Endothelial cell of umbilical vein (primary cell): Measurements from ENCODE around the gene HK1. TPM values are rescaled to one million over a fixed set of nuclear protein-coding genes. Genes with fewer than 3 reads are reported as not detected.
"Not testable (repeated sequence)": the region's sequence is repeated elsewhere in the genome, so short reads cannot be mapped to it uniquely, and the experiment has no call there.

ENCODE experiments used
- BruUV-seq: library from RNA; stranded (reverse); fragments of 400-500 nt; replicated peaks from 2 replicates; lab custom pipeline; 2021; lab: Mats Ljungman, UMichigan
- CTCF ChIA-PET: fragments of 300-600, 350-600 bp; sonication (Branson Sonifier 250); formaldehyde crosslinking; loops from one replicate; lab custom pipeline; 2021; ENCODE audit warnings: antibody characterized with exemption, inconsistent platforms; lab: Charles Lee
- POLR2A ChIA-PET: fragments of 300-600, 350-600 bp; sonication (Branson Sonifier 250); formaldehyde crosslinking; loops from one replicate; lab custom pipeline; 2021; ENCODE audit warnings: antibody characterized with exemption, inconsistent platforms; lab: Charles Lee
- DNase-seq: peaks from one replicate; pipeline ENCODE4 v3.0.0-alpha.2; 2011; ENCODE audit warnings: low read depth, low spot score
- FAIRE-seq: peaks from 2 replicates; lab custom pipeline; 2011; peaks lifted over from hg19 to GRCh38; lab: Jason Lieb, UNC
- H2AFZ ChIP-seq: 2 replicates; pipeline ENCODE4 v1.6.0; 2012; ENCODE audit warnings: low read depth, low read length, control low read depth, inconsistent platforms
- H3K27ac ChIP-seq: 2 replicates; pipeline ENCODE4 v1.5.1; 2011; ENCODE audit warnings: low read depth, mild to moderate bottlenecking, control low read depth, low read length, moderate library complexity; ENCODE audit not compliant: insufficient read depth
- H3K27me3 ChIP-seq, 2 experiments: 2 replicates each; pipeline versions ENCODE4 v1.6.0 to v1.6.1; 2011; ENCODE audit warnings: low read length in 2 of 2, mixed read lengths in 1 of 2; ENCODE audit not compliant: control insufficient read depth in 2 of 2, insufficient read depth in 2 of 2
- H3K36me3 ChIP-seq, 2 experiments: 2 replicates in 1 of 2; 3 replicates in 1 of 2; pipeline ENCODE4 v1.5.1; 2011; ENCODE audit warnings: low read length in 2 of 2, mild to moderate bottlenecking in 1 of 2, moderate library complexity in 1 of 2; ENCODE audit not compliant: control insufficient read depth in 2 of 2, insufficient read depth in 2 of 2; ENCODE audit errors: extremely low read depth in 1 of 2
- H3K4me1 ChIP-seq: 3 replicates; pipeline ENCODE4 v1.5.1; 2011; ENCODE audit warnings: mild to moderate bottlenecking, low read length; ENCODE audit not compliant: control insufficient read depth, insufficient read depth; ENCODE audit errors: extremely low read depth
- H3K4me2 ChIP-seq: 2 replicates; pipeline ENCODE4 v1.6.1; 2011; ENCODE audit warnings: low read length, control low read depth, mixed read lengths; ENCODE audit not compliant: insufficient read depth
- H3K4me3 ChIP-seq, 3 experiments: fragments of 200-600 bp in 1 of 3; sonication (generic), shearing (Covaris generic) in 1 of 3; replicated peaks in 1 of 3; 2 replicates each; pipeline ENCODE4 v1.5.1; 2011 to 2016; ENCODE audit warnings: control low read depth in 3 of 3, low read length in 3 of 3, mild to moderate bottlenecking in 2 of 3, inconsistent platforms in 1 of 3, low read depth in 1 of 3, moderate library complexity in 1 of 3; ENCODE audit not compliant: insufficient read depth in 1 of 3
- H3K79me2 ChIP-seq: 2 replicates; pipeline ENCODE4 v1.6.0; 2012; ENCODE audit warnings: low read length, inconsistent platforms; ENCODE audit not compliant: control insufficient read depth, insufficient read depth
- H3K9ac ChIP-seq: replicated peaks from 2 replicates; pipeline ENCODE3; 2011; ENCODE audit warnings: low read length, control low read depth; ENCODE audit not compliant: insufficient read depth; ENCODE audit errors: extremely low read depth
- H3K9me1 ChIP-seq: replicated peaks from 3 replicates; pipeline ENCODE4 v1.6.0; 2011; ENCODE audit warnings: mild to moderate bottlenecking, low read length; ENCODE audit not compliant: control insufficient read depth, insufficient read depth; ENCODE audit errors: extremely low read depth
- H3K9me3 ChIP-seq: replicated peaks from 2 replicates; pipeline ENCODE4 v1.5.1; 2012; ENCODE audit warnings: low read length, inconsistent platforms; ENCODE audit not compliant: control insufficient read depth, insufficient read depth
- H4K20me1 ChIP-seq: replicated peaks from 2 replicates; pipeline ENCODE3; 2011; ENCODE audit warnings: mild to moderate bottlenecking, low read length; ENCODE audit not compliant: control insufficient read depth, insufficient read depth; ENCODE audit errors: extremely low read depth
- EZH2 ChIP-seq: IDR thresholded peaks from 2 replicates; pipeline ENCODE4 v1.6.1; 2012; ENCODE audit warnings: borderline replicate concordance, low read depth, mild to moderate bottlenecking, moderate library complexity, low read length, inconsistent platforms; ENCODE audit not compliant: severe bottlenecking
- FOS ChIP-seq: IDR thresholded peaks from 2 replicates; pipeline ENCODE4 v1.6.1; 2011; ENCODE audit warnings: mild to moderate bottlenecking, low read length, moderate library complexity, borderline replicate concordance; ENCODE audit not compliant: insufficient read depth
- GATA2 ChIP-seq: IDR thresholded peaks from 2 replicates; pipeline ENCODE4 v1.7.0; 2011; ENCODE audit warnings: low read depth, mild to moderate bottlenecking, moderate library complexity, mixed read lengths, low read length; ENCODE audit not compliant: insufficient read length, insufficient read depth
- JUN ChIP-seq: IDR thresholded peaks from 2 replicates; pipeline ENCODE4 v1.6.1; 2011; ENCODE audit warnings: borderline replicate concordance, low read depth; ENCODE audit not compliant: insufficient read length, insufficient read depth
- MAX ChIP-seq: IDR thresholded peaks from 2 replicates; pipeline ENCODE4 v1.6.1; 2011; ENCODE audit not compliant: insufficient read depth, insufficient read length
- MYC ChIP-seq: IDR thresholded peaks from one replicate; pipeline ENCODE4 v1.6.1; 2011; ENCODE audit warnings: mild to moderate bottlenecking, low read depth, low read length
- POLR2A ChIP-seq: IDR thresholded peaks from 2 replicates; pipeline ENCODE4 v1.6.1; 2012; ENCODE audit warnings: low read depth, mild to moderate bottlenecking, control low read depth, low read length
- POLR2AphosphoS5 ChIP-seq: IDR thresholded peaks from 2 replicates; pipeline ENCODE4 v1.6.1; 2012; ENCODE audit warnings: low read depth, mild to moderate bottlenecking, control low read depth, low read length, moderate library complexity; ENCODE audit not compliant: insufficient read depth
- dilution Hi-C: fragments of 300-500 bp; cut with MboI; formaldehyde crosslinking; loops from one replicate; pipeline ENCODE4 v1.15.0; 2019; ENCODE audit warnings: low sequenced_read_pairs; ENCODE audit not compliant: extremely low pct_ligation_motif_present
- intact Hi-C: fragments of 100-400 bp; cut with micrococcal nuclease; formaldehyde crosslinking; loops from one replicate; pipeline ENCODE4 v1.10.0; 2022
- polyA plus RNA-seq, 4 experiments: library from polyadenylated mRNA; depleted of rRNA in 3 of 4; stranded (reverse) in 3 of 4; unstranded in 1 of 4; fragments of >200 nt; gene quantifications; 2 replicates each; pipeline versions ENCODE4 v1.2.1 to v1.2.3, GENCODE V29; 2011 to 2012; ENCODE audit warnings: missing spikeins in 1 of 4
- total RNA-seq: library from RNA; stranded (reverse); gene quantifications from 2 replicates; pipeline ENCODE4 v1.2.3, GENCODE V29; 2021
- TF ChIP-seq, protein P1 (sequence below), 2 donors: IDR thresholded peaks; 1 replicate in 1 of 2; 2 replicates in 1 of 2; pipeline ENCODE4 v1.5.1; 2011; ENCODE audit warnings: low read length in 2 of 2, mild to moderate bottlenecking in 2 of 2, moderate library complexity in 2 of 2, control low read depth in 1 of 2, inconsistent platforms in 1 of 2, low read depth in 1 of 2; ENCODE audit not compliant: insufficient read depth in 1 of 2; ENCODE audit errors: extremely low read depth in 1 of 2

HK1 gene
- total and polyA plus RNA-seq, 2 donors (not counting 3 experiments of a cell fraction or from before 2014, with no cell fraction given) = 50.8 to 121 TPM

GRCh38 chr10:69333205-69333604, 54.9 kb downstream of the HK1 start:
- ChIA-PET CTCF (interaction anchor here (0.9 to 2.0 kb wide), 6 partner anchors 12 to 99 kb away, joined by 3 to 7 read pairs (median 4); no protein-coding TSS in a partner anchor), POLR2A (interaction anchor here (0.6 kb wide), 1 partner anchor 10 kb away, joined by 5 read pairs; no protein-coding TSS in a partner anchor)
- Histone ChIP-seq H3K9me1 (no peaks in the 10 kb centered on the region), H2AFZ (no peak overlapping the region), H3K4me3 (no peak overlapping the region), H3K79me2 (peaks cover 87% of the 10 kb centered on the region), H3K9ac (no peak overlapping the region), H4K20me1 (no peaks in the 10 kb centered on the region), H3K27me3 (no peaks in the 10 kb centered on the region), H3K4me1 (peaks cover 19% of the 10 kb centered on the region), H3K36me3 (no peaks in the 10 kb centered on the region), H3K9me3 (no peaks in the 10 kb centered on the region), H3K4me2 (no peak overlapping the region), H3K27ac (no peak overlapping the region)
- intact Hi-C loops (no loop called here), dilution Hi-C loops (no loop called here)
- DNase-seq (no peak), FAIRE-seq (no peak)
- no TSS peak for BruUV-seq
- TF ChIP-seq EZH2 (no peak), JUN (no peak), POLR2A (no peak), GATA2 (no peak), MAX (no peak), MYC (no peak), FOS (no peak), POLR2AphosphoS5 (no peak)
- TF ChIP-seq, protein P1, sequence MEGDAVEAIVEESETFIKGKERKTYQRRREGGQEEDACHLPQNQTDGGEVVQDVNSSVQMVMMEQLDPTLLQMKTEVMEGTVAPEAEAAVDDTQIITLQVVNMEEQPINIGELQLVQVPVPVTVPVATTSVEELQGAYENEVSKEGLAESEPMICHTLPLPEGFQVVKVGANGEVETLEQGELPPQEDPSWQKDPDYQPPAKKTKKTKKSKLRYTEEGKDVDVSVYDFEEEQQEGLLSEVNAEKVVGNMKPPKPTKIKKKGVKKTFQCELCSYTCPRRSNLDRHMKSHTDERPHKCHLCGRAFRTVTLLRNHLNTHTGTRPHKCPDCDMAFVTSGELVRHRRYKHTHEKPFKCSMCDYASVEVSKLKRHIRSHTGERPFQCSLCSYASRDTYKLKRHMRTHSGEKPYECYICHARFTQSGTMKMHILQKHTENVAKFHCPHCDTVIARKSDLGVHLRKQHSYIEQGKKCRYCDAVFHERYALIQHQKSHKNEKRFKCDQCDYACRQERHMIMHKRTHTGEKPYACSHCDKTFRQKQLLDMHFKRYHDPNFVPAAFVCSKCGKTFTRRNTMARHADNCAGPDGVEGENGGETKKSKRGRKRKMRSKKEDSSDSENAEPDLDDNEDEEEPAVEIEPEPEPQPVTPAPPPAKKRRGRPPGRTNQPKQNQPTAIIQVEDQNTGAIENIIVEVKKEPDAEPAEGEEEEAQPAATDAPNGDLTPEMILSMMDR (IDR thresholded peaks at IDR 0.05; ENCODE audit: extremely low read depth in 1 of 2, insufficient read depth in 1 of 2, low read depth in 1 of 2, low read length in 2 of 2) = no peak

GRCh38 chr10:69333865-69334301, 55.6 kb downstream of the HK1 start:
- H3K9ac ChIP-seq, DNase-seq, FAIRE-seq, H3K4me3 ChIP-seq, H3K9me3 ChIP-seq, intact Hi-C loops, H3K27ac ChIP-seq, H2AFZ ChIP-seq, H3K36me3 ChIP-seq, H3K27me3 ChIP-seq, H4K20me1 ChIP-seq, BruUV-seq, H3K9me1 ChIP-seq, H3K4me2 ChIP-seq, POLR2A ChIA-PET, dilution Hi-C loops: not testable (repeated sequence)
- Histone ChIP-seq H3K79me2 (peaks cover 88% of the 10 kb centered on the region), H3K4me1 (peaks cover 21% of the 10 kb centered on the region)
- CTCF ChIA-PET = interaction anchor here (0.9 to 2.0 kb wide), 6 partner anchors 11 to 100 kb away, joined by 3 to 7 read pairs (median 4); no protein-coding TSS in a partner anchor
